BLaER1 treated with 17β-estradiol and CSF1 and Interleukin-3, amounts not matched to agents 10 nM and 100 nM (cell line): ENCODE measurements around the gene DAB2IP.

ENCODE experiments used
- H3K27ac ChIP-seq, 11 experiments: shearing (Covaris generic); formaldehyde crosslinking; 2 replicates each; pipeline ENCODE4 v1.8.1; 2022
- H3K27me3 ChIP-seq, 11 experiments: shearing (Covaris generic); formaldehyde crosslinking; 2 replicates each; pipeline ENCODE4 v1.8.1; 2022
- H3K36me3 ChIP-seq, 11 experiments: shearing (Covaris generic); formaldehyde crosslinking; 2 replicates each; pipeline ENCODE4 v1.8.1; 2022
- H3K4me1 ChIP-seq, 10 experiments: shearing (Covaris generic); formaldehyde crosslinking; 2 replicates each; pipeline ENCODE4 v1.8.1; 2022
- H3K4me2 ChIP-seq, 11 experiments: shearing (Covaris generic); formaldehyde crosslinking; 2 replicates each; pipeline ENCODE4 v1.8.1; 2022
- H3K4me3 ChIP-seq, 10 experiments: shearing (Covaris generic); formaldehyde crosslinking; 2 replicates each; pipeline ENCODE4 v1.8.1; 2022
- H3K9ac ChIP-seq, 11 experiments: shearing (Covaris generic); formaldehyde crosslinking; 2 replicates each; pipeline ENCODE4 v1.8.1; 2022
- H3K9me3 ChIP-seq, 11 experiments: shearing (Covaris generic); formaldehyde crosslinking; replicated peaks in 1 of 11; 2 replicates each; pipeline ENCODE4 v1.8.1; 2022
- H4K20me1 ChIP-seq, 11 experiments: shearing (Covaris generic); formaldehyde crosslinking; 2 replicates each; pipeline ENCODE4 v1.8.1; 2022
- Cebpa-rat ChIP-seq, 11 experiments: shearing (Covaris generic); IDR thresholded peaks; 2 replicates each; pipeline ENCODE4 v1.8.1; 2022

The DAB2IP gene

DNA sequence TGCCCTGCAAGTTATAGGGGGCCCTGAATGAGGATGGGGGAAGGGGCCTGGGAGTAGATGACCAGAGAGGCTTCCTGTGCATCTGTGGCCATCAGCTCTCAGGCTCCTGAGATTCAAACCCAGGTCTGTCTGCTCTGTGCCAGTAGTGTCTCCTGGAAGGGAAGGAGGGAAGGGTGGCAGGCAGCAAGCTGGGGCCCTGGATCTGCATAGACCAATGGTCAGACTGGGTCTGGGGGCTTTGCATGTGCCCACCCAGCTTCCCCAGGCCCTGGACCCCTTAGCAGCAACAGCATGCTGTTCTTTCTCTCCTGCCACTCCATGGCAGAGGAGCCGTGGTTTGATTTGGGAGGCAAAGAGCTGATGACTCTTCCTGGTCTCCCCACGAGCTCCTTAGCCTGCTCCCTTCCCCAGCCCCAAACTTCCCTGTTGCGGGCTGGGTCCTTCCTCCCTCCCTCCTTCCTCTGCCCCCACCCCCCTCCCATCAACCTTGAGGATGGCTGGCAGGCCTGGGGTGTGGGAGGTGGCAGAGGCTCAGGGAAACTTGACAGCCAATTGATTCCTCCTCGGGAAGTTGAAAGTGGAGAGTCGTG is 31.6 kb downstream of the DAB2IP start:
- no peak for TF ChIP-seq Cebpa-rat (IDR thresholded peaks at IDR 0.05)
- H3K27me3 ChIP-seq = no peaks in the 10 kb centered on the region
- H3K4me3 ChIP-seq = no peak overlapping the region
- no peaks in the 10 kb centered on the region for H3K9me3 ChIP-seq
- peak overlapping the region; percentile 52 to 88 (median 72) for H3K4me2 ChIP-seq
- peaks cover 0 to 43% (median 4%) of the 10 kb centered on the region in 11 experiments; a peak in 10 of 22 replicates for H4K20me1 ChIP-seq
- peaks cover 0 to 5% (median 0%) of the 10 kb centered on the region in 11 experiments; a peak in 1 of 22 replicates for H3K36me3 ChIP-seq
- H3K27ac ChIP-seq = no peak overlapping the region; a peak in 1 of 22 replicates
- H3K4me1 ChIP-seq = peaks cover 14 to 45% (median 30%) of the 10 kb centered on the region in 10 experiments
- H3K9ac ChIP-seq = peak overlapping the region in 5 of 11 experiments; percentile 13 to 41 (median 31); a peak in 3 of 22 replicates

DNA sequence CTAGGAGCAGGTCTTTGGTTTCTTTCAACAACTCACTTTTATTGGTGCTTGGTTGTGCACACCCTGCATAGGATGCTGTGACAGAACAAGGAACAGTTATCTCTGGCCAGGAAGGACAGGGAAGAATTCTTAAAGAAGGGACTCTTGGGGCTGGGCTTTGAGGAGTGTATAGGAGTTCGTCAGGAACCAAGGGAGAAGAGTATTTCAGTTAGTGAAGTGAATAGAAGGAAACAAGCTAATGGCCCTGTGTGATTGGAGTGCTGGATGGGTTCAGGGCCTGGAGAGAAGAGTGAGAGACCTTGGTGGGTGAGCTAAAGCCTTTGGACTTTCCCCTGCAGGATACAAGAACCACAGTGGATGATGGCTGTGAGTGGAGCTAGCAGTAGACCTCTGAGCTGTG is 32.2 kb downstream of the DAB2IP start:
- TF ChIP-seq Cebpa-rat (IDR thresholded peaks at IDR 0.05) = no peak
- H3K27ac ChIP-seq = no peak overlapping the region
- peaks cover 0 to 3% (median 0%) of the 10 kb centered on the region in 11 experiments; a peak in 1 of 22 replicates for H3K36me3 ChIP-seq
- H3K27me3 ChIP-seq = no peaks in the 10 kb centered on the region
- H3K4me3 ChIP-seq = no peak overlapping the region
- H3K9me3 ChIP-seq = no peaks in the 10 kb centered on the region
- peak overlapping the region in 10 of 11 experiments; percentile 30 to 88 (median 74); a peak in 18 of 22 replicates for H3K4me2 ChIP-seq
- H4K20me1 ChIP-seq = peaks cover 0 to 43% (median 4%) of the 10 kb centered on the region in 11 experiments; a peak in 10 of 22 replicates
- H3K9ac ChIP-seq = no peak overlapping the region
- peaks cover 14 to 45% (median 30%) of the 10 kb centered on the region in 10 experiments for H3K4me1 ChIP-seq

DNA sequence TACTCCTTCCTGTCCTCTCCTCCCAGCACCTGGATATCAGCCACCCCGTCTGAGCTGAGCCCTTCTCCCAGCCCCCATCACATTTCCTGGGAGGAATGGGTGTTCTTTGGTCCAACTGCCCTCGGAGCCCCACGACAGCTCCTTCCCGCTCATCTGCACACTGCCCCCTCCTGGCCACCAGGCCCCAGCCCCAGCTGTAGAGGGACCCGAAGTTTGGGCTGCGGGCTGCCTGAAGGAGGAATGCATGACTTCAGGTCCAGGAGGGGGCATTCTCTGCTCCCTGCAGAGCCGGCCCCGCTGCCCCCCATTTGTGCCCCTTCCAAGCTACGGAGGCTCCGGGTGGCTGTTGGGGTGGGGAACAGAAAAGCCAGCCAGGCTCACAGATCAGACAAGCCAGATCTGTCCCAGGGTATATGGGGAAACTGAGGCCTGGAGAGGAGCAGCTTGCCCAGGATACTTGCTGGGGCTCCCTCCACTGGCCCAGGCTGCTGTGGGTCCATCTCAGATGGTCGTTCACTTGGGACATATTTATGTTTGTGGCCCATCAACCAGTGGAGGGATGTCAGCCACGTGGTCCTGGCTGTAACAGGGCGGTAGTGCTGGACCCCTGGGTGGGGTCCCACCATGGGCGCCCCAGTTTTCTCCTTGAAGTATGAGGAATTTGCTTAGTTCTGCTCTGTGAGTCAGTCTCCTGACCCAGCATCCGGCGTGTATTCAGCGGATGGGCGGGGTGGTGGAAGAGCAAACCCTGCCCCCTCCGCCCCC is 33.1 kb downstream of the DAB2IP start:
- no peaks in the 10 kb centered on the region for H3K27me3 ChIP-seq
- peaks cover 0 to 43% (median 4%) of the 10 kb centered on the region in 11 experiments; a peak in 10 of 22 replicates for H4K20me1 ChIP-seq
- no peak for TF ChIP-seq Cebpa-rat (IDR thresholded peaks at IDR 0.05)
- H3K4me1 ChIP-seq = peaks cover 14 to 45% (median 30%) of the 10 kb centered on the region in 10 experiments
- H3K9ac ChIP-seq = no peak overlapping the region
- peak overlapping the region in 5 of 11 experiments; percentile 61 to 85 (median 72); a peak in 8 of 22 replicates for H3K4me2 ChIP-seq
- H3K36me3 ChIP-seq = no peaks in the 10 kb centered on the region; a peak in 1 of 22 replicates
- no peaks in the 10 kb centered on the region for H3K9me3 ChIP-seq
- H3K4me3 ChIP-seq = no peak overlapping the region
- no peak overlapping the region for H3K27ac ChIP-seq

- Histone ChIP-seq H3K9ac (no peak overlapping the region), H3K4me3 (no peak overlapping the region), H3K4me1 (peaks cover 14 to 45% (median 30%) of the 10 kb centered on the region in 10 experiments), H3K4me2 (no peak overlapping the region), H3K27ac (no peak overlapping the region), H3K9me3 (no peaks in the 10 kb centered on the region), H4K20me1 (peaks cover 0 to 43% (median 4%) of the 10 kb centered on the region in 11 experiments; a peak in 10 of 22 replicates), H3K27me3 (no peaks in the 10 kb centered on the region), H3K36me3 (no peaks in the 10 kb centered on the region)
- no peak for TF ChIP-seq Cebpa-rat (IDR thresholded peaks at IDR 0.05)
Measured at GRCh38 chr9:121685146-121685794, 33.8 kb downstream of the DAB2IP start.

DNA sequence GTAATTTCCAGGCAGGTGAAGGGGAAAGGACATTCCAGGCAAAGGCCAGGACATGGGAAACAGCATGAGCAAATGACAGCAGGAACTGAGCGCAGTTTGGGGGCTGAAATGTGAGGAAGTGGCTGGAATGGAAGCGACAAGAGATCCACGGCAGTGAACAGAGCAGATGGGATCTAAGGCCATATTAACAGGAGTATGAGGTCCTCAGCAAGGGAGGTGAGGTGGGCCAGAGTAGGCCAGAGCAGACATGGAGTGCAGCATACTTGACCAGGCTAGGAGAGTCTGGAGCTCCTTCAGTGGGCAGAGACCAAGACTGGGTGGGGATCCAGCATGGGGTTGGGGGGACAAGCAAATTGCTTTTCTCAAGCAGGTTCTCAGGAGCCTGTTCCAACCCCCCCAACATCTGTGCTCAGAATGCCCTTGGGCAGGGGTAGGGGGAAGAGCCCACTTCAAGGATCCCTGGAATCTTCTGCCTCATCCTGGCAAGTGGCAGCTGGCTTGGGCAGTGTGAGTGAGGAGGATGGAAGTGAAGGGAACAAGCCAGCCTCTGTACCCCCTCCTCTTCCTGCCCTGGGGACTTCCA is 34.5 kb downstream of the DAB2IP start:
- Histone ChIP-seq H3K9ac (no peak overlapping the region), H3K27ac (no peak overlapping the region), H3K36me3 (no peaks in the 10 kb centered on the region), H3K9me3 (no peaks in the 10 kb centered on the region), H4K20me1 (peaks cover 0 to 43% (median 5%) of the 10 kb centered on the region in 11 experiments; a peak in 10 of 22 replicates), H3K4me3 (no peak overlapping the region), H3K4me2 (no peak overlapping the region), H3K27me3 (no peaks in the 10 kb centered on the region), H3K4me1 (peaks cover 14 to 45% (median 30%) of the 10 kb centered on the region in 10 experiments)
- no peak for TF ChIP-seq Cebpa-rat (IDR thresholded peaks at IDR 0.05)

GRCh38 chr9:121686930-121687541 is 35.6 kb downstream of the DAB2IP start:
- H3K9me3 ChIP-seq = no peaks in the 10 kb centered on the region
- no peak for TF ChIP-seq Cebpa-rat (IDR thresholded peaks at IDR 0.05)
- 0 out of 22 replicates have a peak overlapping the region, but pooled peaks of 2 of the 11 experiments have one; percentile 12 to 41 for H3K4me2 ChIP-seq

DNA sequence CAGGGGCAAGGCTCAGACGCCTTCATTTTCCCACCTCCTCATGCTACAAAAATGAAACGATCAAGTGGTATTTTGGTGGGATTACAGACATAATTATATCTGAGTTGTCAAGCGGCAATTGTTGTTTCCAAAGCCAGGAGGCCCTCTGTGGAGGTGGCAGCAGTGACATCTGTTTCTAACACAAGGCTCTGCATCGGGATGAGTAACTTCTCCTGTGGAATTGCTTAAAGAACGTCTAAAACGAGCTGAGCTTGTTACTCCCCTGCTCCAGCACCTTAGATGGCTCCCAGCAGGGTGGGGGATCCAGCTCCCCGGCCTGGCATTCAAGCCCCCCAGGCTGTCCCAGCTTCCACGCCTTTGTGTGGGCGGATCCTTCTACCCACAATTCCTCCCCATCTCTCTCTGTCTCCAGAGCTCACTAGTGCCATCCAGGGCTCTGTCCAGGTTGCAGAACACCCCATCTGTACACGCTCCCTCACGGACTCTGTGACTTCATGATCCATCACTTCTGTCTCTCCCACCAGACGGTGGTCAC is 36.8 kb downstream of the DAB2IP start:
- no peak overlapping the region for H3K4me3 ChIP-seq
- TF ChIP-seq Cebpa-rat (IDR thresholded peaks at IDR 0.05) = no peak
- peaks cover 0 to 49% (median 13%) of the 10 kb centered on the region in 11 experiments; a peak in 11 of 22 replicates for H4K20me1 ChIP-seq
- H3K9me3 ChIP-seq = no peaks in the 10 kb centered on the region
- H3K9ac ChIP-seq = no peak overlapping the region
- H3K27ac ChIP-seq = no peak overlapping the region
- H3K27me3 ChIP-seq = no peaks in the 10 kb centered on the region
- H3K36me3 ChIP-seq = no peaks in the 10 kb centered on the region
- peaks cover 6 to 35% (median 22%) of the 10 kb centered on the region in 10 experiments; a peak in 18 of 20 replicates for H3K4me1 ChIP-seq
- no peak overlapping the region for H3K4me2 ChIP-seq

More at GRCh38 chr9:121686930-121687541, 35.6 kb downstream of the DAB2IP start:
- Histone ChIP-seq H4K20me1 (peaks cover 0 to 48% (median 5%) of the 10 kb centered on the region in 11 experiments; a peak in 11 of 22 replicates), H3K27me3 (no peaks in the 10 kb centered on the region), H3K9ac (no peak overlapping the region), H3K4me3 (no peak overlapping the region), H3K4me1 (peaks cover 11 to 36% (median 24%) of the 10 kb centered on the region in 10 experiments), H3K36me3 (no peaks in the 10 kb centered on the region), H3K27ac (no peak overlapping the region)

GRCh38 chr9:121688681-121689080 is 37.2 kb downstream of the DAB2IP start:
- H3K27ac ChIP-seq = no peak overlapping the region
- peaks cover 0 to 50% (median 14%) of the 10 kb centered on the region in 11 experiments; a peak in 13 of 22 replicates for H4K20me1 ChIP-seq
- no peaks in the 10 kb centered on the region for H3K27me3 ChIP-seq
- no peak for TF ChIP-seq Cebpa-rat (IDR thresholded peaks at IDR 0.05)
- H3K36me3 ChIP-seq = no peaks in the 10 kb centered on the region
- no peaks in the 10 kb centered on the region for H3K9me3 ChIP-seq
- H3K9ac ChIP-seq = no peak overlapping the region
- no peak overlapping the region for H3K4me3 ChIP-seq
- no peak overlapping the region for H3K4me2 ChIP-seq
- H3K4me1 ChIP-seq = peaks cover 4 to 35% (median 22%) of the 10 kb centered on the region in 10 experiments; a peak in 17 of 20 replicates
